Endodermal cell (in vitro differentiated cells): ENCODE data around the gene RBM47. TPM values are rescaled to one million over a fixed set of nuclear protein-coding genes. Genes with fewer than 3 reads are reported as not detected.

Source experiments
- DNase-seq: peaks from one replicate; pipeline ENCODE4 v3.0.0-alpha.2; 2017
- H3K27ac ChIP-seq: 2 replicates; pipeline ENCODE4 v1.5.1; 2013; ENCODE audit warnings: mild to moderate bottlenecking, low read depth, low read length, moderate library complexity
- H3K27me3 ChIP-seq: 2 replicates; pipeline ENCODE4 v1.6.1; 2013; ENCODE audit warnings: mild to moderate bottlenecking, low read length, moderate library complexity; ENCODE audit not compliant: insufficient read depth, control insufficient read depth, poor library complexity, severe bottlenecking
- H3K36me3 ChIP-seq: 2 replicates; pipeline ENCODE4 v1.7.0; 2013; ENCODE audit warnings: mild to moderate bottlenecking, low read length, moderate library complexity; ENCODE audit not compliant: control insufficient read depth, insufficient read depth
- H3K4me1 ChIP-seq: one replicate; pipeline ENCODE4 v1.7.0; 2013; ENCODE audit warnings: low read length; ENCODE audit not compliant: control insufficient read depth, insufficient read depth
- H3K4me3 ChIP-seq: 2 replicates; pipeline ENCODE4 v1.5.1; 2013; ENCODE audit warnings: mild to moderate bottlenecking, low read length, moderate library complexity
- H3K9ac ChIP-seq: 2 replicates; pipeline ENCODE4 v1.6.1; 2013; ENCODE audit warnings: mild to moderate bottlenecking, low read length, moderate library complexity; ENCODE audit not compliant: poor library complexity, severe bottlenecking; ENCODE audit errors: extremely low read depth
- H3K9me3 ChIP-seq: 2 replicates; pipeline ENCODE4 v1.6.1; 2013; ENCODE audit warnings: mild to moderate bottlenecking, low read length, moderate library complexity; ENCODE audit not compliant: control insufficient read depth
- H3K27ac Mint-ChIP-seq: 2 replicates; pipeline ENCODE4 v1.8.0; 2020; ENCODE audit warnings: mixed read lengths
- H3K27me3 Mint-ChIP-seq: 2 replicates; pipeline ENCODE4 v1.8.0; 2021; ENCODE audit warnings: mild to moderate bottlenecking, mixed read lengths; ENCODE audit not compliant: insufficient read depth
- H3K36me3 Mint-ChIP-seq: 2 replicates; pipeline ENCODE4 v1.8.0; 2020; ENCODE audit warnings: low read depth, mixed read lengths
- H3K4me1 Mint-ChIP-seq: 2 replicates; pipeline ENCODE4 v1.8.0; 2020; ENCODE audit warnings: mixed read lengths
- H3K4me3 Mint-ChIP-seq: 2 replicates; pipeline ENCODE4 v1.8.0; 2020; ENCODE audit warnings: mild to moderate bottlenecking, moderate library complexity, mixed read lengths
- H3K9me3 Mint-ChIP-seq: 2 replicates; pipeline ENCODE4 v1.8.0; 2020; ENCODE audit warnings: mild to moderate bottlenecking, mixed read lengths
- WGBS, 2 experiments: methylation state at CpG; one replicate each; pipeline versions ENCODE4 v1.1.5 to v1.1.7; 2013; ENCODE audit warnings: missing lambda C conversion rate in 2 of 2, mixed read lengths in 1 of 2; ENCODE audit not compliant: insufficient coverage in 1 of 2, insufficient read length in 1 of 2; 5-methylcytosine and 5-hydroxymethylcytosine counted together
- total RNA-seq, 2 donors: library from RNA; stranded (reverse); fragmentation: NEBNext Ultra II Directional in 1 of 2; extraction: Animal tissue kit (Norgen Biotek cat#: 25700) in 1 of 2; gene quantifications; 2 replicates in 1 of 2; 3 replicates in 1 of 2; pipeline ENCODE4 v1.2.1, GENCODE V29; 2021
- TF ChIP-seq, protein P1 (sequence below): fragments of 200-600 bp; sonication (generic); conservative IDR thresholded peaks from 2 replicates; pipeline ENCODE4 v1.5.0; 2021; ENCODE audit warnings: antibody characterized with exemption, mild to moderate bottlenecking

The RBM47 gene
- total RNA-seq, 2 donors from 2014 or later = 71.7 to 90.6 TPM

DNA sequence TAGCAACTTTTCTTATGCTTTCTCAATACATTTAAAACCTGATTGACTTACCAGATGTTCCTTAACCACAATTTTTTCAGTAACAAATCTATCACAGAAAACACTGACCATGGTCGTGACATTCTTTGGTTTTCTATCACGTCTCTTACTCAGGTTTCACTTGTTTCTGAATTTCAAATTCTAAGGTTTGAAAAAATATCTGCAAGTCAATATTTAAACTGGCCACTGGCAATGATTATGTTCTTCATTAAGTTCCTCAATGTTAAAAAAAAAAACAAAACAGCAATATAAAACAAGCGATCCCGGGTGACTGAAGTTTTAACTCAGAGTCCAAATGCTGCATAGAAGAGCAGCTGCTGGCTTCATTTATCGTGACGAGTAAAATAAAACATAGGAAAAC lies 128.9 kb downstream of the RBM47 start:
- Histone ChIP-seq H3K9me3 (no peaks in the 10 kb centered on the region), H3K4me1 (no peaks in the 10 kb centered on the region), H3K9ac (no peak overlapping the region), H3K27me3 (no peaks in the 10 kb centered on the region), H3K36me3 (peaks cover 4% of the 10 kb centered on the region), H3K4me3 (no peak overlapping the region), H3K27ac (no peak overlapping the region)
- TF ChIP-seq, protein P1, sequence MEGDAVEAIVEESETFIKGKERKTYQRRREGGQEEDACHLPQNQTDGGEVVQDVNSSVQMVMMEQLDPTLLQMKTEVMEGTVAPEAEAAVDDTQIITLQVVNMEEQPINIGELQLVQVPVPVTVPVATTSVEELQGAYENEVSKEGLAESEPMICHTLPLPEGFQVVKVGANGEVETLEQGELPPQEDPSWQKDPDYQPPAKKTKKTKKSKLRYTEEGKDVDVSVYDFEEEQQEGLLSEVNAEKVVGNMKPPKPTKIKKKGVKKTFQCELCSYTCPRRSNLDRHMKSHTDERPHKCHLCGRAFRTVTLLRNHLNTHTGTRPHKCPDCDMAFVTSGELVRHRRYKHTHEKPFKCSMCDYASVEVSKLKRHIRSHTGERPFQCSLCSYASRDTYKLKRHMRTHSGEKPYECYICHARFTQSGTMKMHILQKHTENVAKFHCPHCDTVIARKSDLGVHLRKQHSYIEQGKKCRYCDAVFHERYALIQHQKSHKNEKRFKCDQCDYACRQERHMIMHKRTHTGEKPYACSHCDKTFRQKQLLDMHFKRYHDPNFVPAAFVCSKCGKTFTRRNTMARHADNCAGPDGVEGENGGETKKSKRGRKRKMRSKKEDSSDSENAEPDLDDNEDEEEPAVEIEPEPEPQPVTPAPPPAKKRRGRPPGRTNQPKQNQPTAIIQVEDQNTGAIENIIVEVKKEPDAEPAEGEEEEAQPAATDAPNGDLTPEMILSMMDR = no peak
- peaks cover 17% of the 10 kb centered on the region for H3K36me3 Mint-ChIP-seq
- H3K27ac Mint-ChIP-seq = no peak overlapping the region
- no peaks in the 10 kb centered on the region for H3K27me3 Mint-ChIP-seq
- no peaks in the 10 kb centered on the region for H3K9me3 Mint-ChIP-seq
- no peak overlapping the region for H3K4me3 Mint-ChIP-seq
- H3K4me1 Mint-ChIP-seq = no peaks in the 10 kb centered on the region
- no peak for DNase-seq
- 95 to 100% methylated on average over 6 of the region's 6 CpGs for WGBS, 2 experiments

DNA sequence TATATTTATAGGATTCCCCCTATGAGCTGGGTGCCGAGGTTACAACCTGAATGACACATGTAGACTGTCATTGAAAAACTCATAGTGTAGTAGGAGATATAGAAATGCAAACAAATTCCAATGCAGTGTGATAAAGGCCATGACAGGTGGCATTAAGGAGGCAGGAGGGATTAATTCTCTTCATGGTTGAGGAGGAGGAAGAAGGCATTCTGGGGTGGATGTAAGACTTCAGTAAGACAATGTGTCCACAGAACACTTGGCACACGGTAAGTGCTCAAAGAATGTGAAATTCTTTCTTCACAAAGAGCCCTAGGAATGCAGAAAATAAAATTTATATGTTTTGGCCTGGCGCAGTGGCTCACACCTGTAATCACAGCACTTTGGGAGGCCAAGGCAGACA lies 136.5 kb downstream of the RBM47 start:
- Histone ChIP-seq H3K27ac (no peak overlapping the region), H3K9me3 (no peaks in the 10 kb centered on the region), H3K4me3 (no peak overlapping the region), H3K4me1 (no peaks in the 10 kb centered on the region), H3K9ac (no peak overlapping the region), H3K36me3 (no peaks in the 10 kb centered on the region), H3K27me3 (no peaks in the 10 kb centered on the region)
- no peak for DNase-seq
- TF ChIP-seq, protein P1 = no peak
- Mint-ChIP-seq H3K9me3 (no peaks in the 10 kb centered on the region), H3K4me3 (no peak overlapping the region), H3K36me3 (peaks cover 13% of the 10 kb centered on the region), H3K27ac (no peak overlapping the region), H3K27me3 (no peaks in the 10 kb centered on the region), H3K4me1 (peaks cover 16% of the 10 kb centered on the region)
- 90 to 94% methylated on average over 2 to 3 of the region's 3 CpGs for WGBS, 2 experiments

DNA sequence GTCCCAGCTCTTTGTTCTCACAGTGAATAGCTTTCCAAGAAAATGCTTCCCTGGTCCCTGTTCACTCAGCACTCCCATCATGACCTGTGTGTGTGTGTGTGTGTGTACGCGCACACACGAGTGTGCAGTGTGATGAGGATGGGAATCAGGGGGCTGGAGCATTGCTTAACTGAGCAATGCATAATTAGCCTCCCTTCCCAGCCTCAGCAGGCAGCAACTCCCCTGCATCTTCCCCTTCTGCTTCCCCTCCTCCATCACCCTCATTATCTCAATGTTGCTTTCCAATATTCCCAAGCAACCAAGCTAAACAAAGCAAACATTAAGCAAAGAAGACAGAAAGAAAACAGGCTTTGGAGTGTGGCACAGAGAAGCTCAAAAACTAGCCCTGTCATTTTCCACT lies 137.0 kb downstream of the RBM47 start:
- no peak for DNase-seq
- Histone ChIP-seq H3K9me3 (no peaks in the 10 kb centered on the region), H3K4me3 (no peak overlapping the region), H3K9ac (no peak overlapping the region), H3K27ac (no peak overlapping the region), H3K27me3 (no peaks in the 10 kb centered on the region), H3K36me3 (no peaks in the 10 kb centered on the region), H3K4me1 (no peaks in the 10 kb centered on the region)
- Mint-ChIP-seq H3K9me3 (no peaks in the 10 kb centered on the region), H3K4me1 (peaks cover 16% of the 10 kb centered on the region), H3K36me3 (peaks cover 17% of the 10 kb centered on the region), H3K27me3 (no peaks in the 10 kb centered on the region), H3K27ac (no peak overlapping the region), H3K4me3 (no peak overlapping the region)
- WGBS, 2 experiments = 100% methylated on average over 3 of the region's 3 CpGs; no CpG with 5 or more reads in 1 of the 2 experiments
- TF ChIP-seq, protein P1 = no peak
